Memory B cell (primary cell): ENCODE measurements around the gene ACTN1.
A peak's percentile ranks its signal among the peaks of the same experiment; 100 is the strongest.

Source experiments
- ATAC-seq: fragments of 150-1000 bp; cut with Tn5 transposase; 2 replicates; pipeline ENCODE4 v1.10.0; 2021; ENCODE audit warnings: low read depth, mild to moderate bottlenecking, moderate library complexity
- DNase-seq, 2 donors: peaks; one replicate each; pipeline ENCODE4 v3.0.0; 2022; ENCODE audit warnings: low spot score in 2 of 2
- H3K27ac Mint-ChIP-seq: one replicate; pipeline ENCODE4 v1.8.0; 2022; ENCODE audit warnings: mild to moderate bottlenecking, moderate library complexity, mixed read lengths
- H3K27me3 Mint-ChIP-seq: one replicate; pipeline ENCODE4 v1.8.0; 2022; ENCODE audit warnings: mixed read lengths
- H3K36me3 Mint-ChIP-seq: one replicate; pipeline ENCODE4 v1.8.0; 2022; ENCODE audit warnings: mild to moderate bottlenecking, mixed read lengths
- H3K4me1 Mint-ChIP-seq: one replicate; pipeline ENCODE4 v1.8.0; 2022; ENCODE audit warnings: mixed read lengths
- H3K4me3 Mint-ChIP-seq: one replicate; pipeline ENCODE4 v1.8.0; 2022; ENCODE audit warnings: mild to moderate bottlenecking, moderate library complexity, mixed read lengths
- H3K9me3 Mint-ChIP-seq: one replicate; pipeline ENCODE4 v1.8.0; 2022; ENCODE audit warnings: mixed read lengths

The ACTN1 gene

DNA sequence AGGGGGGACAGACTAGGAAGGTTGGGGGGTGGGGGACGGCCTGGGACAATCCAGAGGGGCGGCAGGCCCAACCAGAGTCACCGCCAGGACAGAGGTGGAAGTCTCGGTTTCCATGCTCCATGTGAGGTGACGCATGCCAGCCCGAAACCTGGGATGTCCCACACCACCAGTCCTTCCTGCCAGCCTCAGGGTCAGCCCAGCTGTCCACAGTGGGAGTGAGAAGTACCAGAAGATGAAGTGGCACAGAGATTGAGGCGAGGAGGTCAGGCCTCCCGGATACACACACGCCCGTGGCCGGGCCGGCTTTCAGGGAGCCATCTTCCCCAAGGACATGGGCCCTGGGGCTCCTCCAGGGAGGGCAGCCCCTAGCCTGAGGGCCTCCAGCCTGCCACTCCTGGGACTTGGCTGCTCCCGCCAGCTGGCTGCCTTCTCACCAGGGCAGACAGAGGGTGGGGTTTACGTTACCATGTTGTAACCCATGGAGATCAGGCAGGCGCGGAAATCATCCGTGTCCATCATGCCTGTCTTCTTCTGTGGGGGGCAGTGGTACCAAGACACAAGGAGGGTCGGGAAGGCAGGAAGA lies 101.0 kb downstream of the ACTN1 start:
- H3K4me3 Mint-ChIP-seq = no peak overlapping the region
- H3K9me3 Mint-ChIP-seq = no peaks in the 10 kb centered on the region
- ATAC-seq (no peak), DNase-seq (no peak)
- H3K36me3 Mint-ChIP-seq = no peaks in the 10 kb centered on the region
- peaks cover 9% of the 10 kb centered on the region for H3K27me3 Mint-ChIP-seq
- H3K4me1 Mint-ChIP-seq = no peaks in the 10 kb centered on the region
- no peak overlapping the region for H3K27ac Mint-ChIP-seq

DNA sequence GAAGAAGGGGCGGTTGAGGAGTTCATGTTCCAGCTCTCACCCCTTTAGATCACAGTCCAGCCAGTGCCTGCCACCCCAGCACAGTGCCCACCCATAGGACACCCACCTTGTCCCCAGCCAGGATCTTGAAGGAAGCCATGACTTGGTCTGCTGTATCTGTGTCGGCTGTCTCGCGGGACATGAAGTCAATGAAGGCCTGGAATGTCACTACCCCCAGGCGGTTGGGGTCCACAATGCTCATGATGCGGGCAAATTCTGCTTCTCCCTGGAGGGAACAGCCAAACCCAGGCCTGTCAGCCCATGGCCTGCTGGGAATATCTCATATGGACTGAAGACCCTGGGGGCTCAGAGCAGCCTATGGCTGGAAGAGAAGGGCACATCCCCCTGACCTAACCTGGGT lies 102.1 kb downstream of the ACTN1 start:
- DNase-seq (no peak), ATAC-seq (no peak)
- Mint-ChIP-seq H3K27me3 (peaks cover 12% of the 10 kb centered on the region), H3K36me3 (peaks cover 1% of the 10 kb centered on the region), H3K4me1 (no peaks in the 10 kb centered on the region), H3K4me3 (no peak overlapping the region), H3K27ac (no peak overlapping the region), H3K9me3 (no peaks in the 10 kb centered on the region)

DNA sequence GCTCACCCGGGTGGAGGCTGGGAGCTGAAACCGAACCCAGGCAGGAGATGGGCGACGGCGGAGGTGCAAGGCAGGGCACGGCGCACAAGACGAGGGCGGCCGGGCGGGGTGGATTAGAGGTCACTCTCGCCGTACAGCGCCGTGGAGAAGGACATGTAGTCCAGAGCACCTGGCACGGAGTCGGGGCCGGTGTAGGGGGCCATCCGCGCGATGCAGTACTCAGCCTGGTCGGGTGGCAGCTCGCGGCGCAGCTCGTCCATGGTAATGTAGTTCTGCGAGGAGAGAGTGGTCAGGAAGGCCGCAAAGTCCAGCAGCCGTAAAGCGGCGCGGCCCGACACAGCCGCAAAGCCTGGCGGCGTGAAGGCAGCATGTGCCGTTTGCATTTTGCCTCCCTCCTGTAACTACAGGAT lies 104.4 kb downstream of the ACTN1 start:
- H3K27ac Mint-ChIP-seq = no peak overlapping the region
- no peak for DNase-seq
- H3K4me3 Mint-ChIP-seq = peak overlapping the region; percentile 56
- H3K9me3 Mint-ChIP-seq = no peaks in the 10 kb centered on the region
- peak; percentile 56 for ATAC-seq
- peaks cover 12% of the 10 kb centered on the region for H3K27me3 Mint-ChIP-seq
- peaks cover 1% of the 10 kb centered on the region for H3K36me3 Mint-ChIP-seq
- H3K4me1 Mint-ChIP-seq = no peaks in the 10 kb centered on the region

DNA sequence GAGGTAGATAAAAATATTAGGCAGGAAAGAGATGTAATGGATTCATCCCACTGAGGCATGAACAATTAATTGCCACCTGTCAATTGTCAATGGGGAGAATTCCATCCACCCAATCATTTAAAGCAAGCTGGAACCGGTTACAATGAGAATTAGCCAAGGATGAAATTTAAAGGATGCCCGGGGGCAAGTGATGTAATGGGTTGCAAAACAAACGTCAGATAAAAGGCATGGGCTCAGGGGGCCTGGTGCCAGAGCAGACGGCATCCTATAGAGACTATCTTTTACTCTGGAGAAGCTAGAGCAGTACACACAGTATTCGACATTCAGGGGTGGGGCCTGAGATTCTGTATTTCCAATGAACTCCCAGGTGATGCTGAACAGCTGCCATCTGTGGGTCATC lies 105.7 kb downstream of the ACTN1 start:
- Mint-ChIP-seq H3K27ac (no peak overlapping the region), H3K4me1 (no peaks in the 10 kb centered on the region), H3K4me3 (no peak overlapping the region), H3K27me3 (peaks cover 8% of the 10 kb centered on the region), H3K36me3 (peaks cover 1% of the 10 kb centered on the region), H3K9me3 (no peaks in the 10 kb centered on the region)
- DNase-seq = no peak
- no peak for ATAC-seq

DNA sequence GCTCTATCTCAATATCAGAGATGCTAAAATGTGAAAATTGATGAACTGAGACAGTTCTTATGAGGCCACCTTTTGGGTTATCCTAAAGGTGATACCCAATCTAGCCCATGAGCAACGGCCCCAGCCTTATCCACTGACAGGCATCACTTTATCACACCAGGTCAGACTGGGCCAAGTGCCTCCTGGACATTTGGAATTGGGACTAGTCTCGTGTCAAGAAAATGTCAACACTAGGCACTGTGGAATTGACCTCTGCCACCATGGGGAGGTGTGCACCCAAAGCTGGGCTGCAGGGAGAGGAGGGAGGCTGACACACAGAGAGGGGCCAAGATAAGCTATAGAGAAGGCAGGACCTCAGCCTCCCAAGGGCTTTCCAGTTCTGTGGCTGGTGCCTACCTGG lies 107.7 kb downstream of the ACTN1 start:
- Mint-ChIP-seq H3K4me3 (no peak overlapping the region), H3K4me1 (no peaks in the 10 kb centered on the region), H3K27me3 (peaks cover 7% of the 10 kb centered on the region), H3K27ac (no peak overlapping the region), H3K9me3 (no peaks in the 10 kb centered on the region), H3K36me3 (peaks cover 1% of the 10 kb centered on the region)
- DNase-seq = no peak
- no peak for ATAC-seq

DNA sequence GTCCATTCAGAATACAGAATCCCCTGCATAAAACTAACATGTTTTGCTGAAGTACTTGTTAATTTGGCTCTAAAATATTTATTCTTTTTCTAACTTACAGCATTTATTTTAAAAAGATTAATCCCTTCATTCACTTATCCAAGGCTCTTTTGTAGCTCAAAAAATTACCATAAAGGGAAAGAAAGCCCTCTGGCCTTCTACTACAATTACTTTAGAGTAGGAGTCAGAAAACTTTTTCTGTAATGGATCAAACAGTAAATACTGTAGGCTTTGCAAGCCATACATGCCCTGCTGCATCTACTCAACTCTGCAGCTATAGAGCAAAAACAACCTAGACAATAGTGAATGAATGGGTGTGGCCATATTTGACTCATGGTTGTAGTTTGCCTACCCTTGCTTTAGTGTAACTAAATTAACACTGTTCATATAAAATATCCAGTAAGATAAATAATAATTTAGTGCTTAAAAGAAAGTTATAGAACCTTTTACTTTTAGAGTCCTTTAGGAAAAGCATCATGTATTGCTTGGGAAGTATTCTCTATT lies 112.0 kb downstream of the ACTN1 start:
- no peaks in the 10 kb centered on the region for H3K27me3 Mint-ChIP-seq
- H3K9me3 Mint-ChIP-seq = peaks cover 2% of the 10 kb centered on the region
- peaks cover 2% of the 10 kb centered on the region for H3K36me3 Mint-ChIP-seq
- H3K4me3 Mint-ChIP-seq = no peak overlapping the region
- H3K4me1 Mint-ChIP-seq = no peaks in the 10 kb centered on the region
- no peak overlapping the region for H3K27ac Mint-ChIP-seq
- DNase-seq (no peak), ATAC-seq (no peak)

DNA sequence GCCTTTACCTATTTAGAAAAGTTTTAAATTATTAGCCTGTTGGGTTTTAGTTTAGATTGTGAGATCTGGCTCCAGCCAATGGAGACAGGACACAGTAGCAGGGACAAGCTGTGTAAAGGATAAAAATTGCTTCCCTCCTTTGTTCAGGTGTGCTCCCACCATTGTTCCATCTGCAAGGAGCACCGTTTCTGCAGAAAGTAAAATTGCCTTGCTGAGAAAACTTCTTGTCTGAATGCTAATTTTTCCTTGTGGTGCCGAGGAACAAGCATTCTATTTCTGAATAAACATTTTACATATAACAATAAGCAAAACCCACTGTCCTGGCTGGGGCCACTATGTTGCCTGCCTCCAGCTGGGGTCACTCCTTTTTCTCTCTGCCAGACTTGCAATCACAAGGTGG lies 113.6 kb downstream of the ACTN1 start:
- Mint-ChIP-seq H3K9me3 (peaks cover 2% of the 10 kb centered on the region), H3K27me3 (no peaks in the 10 kb centered on the region), H3K27ac (no peak overlapping the region), H3K4me1 (no peaks in the 10 kb centered on the region), H3K4me3 (no peak overlapping the region), H3K36me3 (peaks cover 2% of the 10 kb centered on the region)
- DNase-seq (no peak), ATAC-seq (no peak)

DNA sequence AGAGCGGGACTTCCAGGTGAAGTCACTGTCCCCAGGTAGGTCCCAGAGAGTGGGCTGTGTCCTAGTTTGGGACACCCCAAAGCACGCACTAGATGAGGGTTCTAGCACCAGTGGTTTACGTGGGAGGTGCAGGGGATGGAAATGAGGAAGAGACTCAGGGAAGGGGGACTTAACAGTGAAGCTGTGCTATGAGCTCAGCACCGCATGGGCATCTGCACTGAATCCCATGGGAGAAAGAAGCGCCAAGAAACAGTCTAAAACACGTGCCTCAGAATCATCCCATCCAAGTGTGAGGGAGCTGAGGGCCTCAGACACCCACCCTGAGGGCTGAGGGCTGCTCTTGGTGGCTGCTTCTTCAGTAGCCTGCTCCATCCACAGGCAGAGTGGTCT lies 114.7 kb downstream of the ACTN1 start:
- no peaks in the 10 kb centered on the region for H3K27me3 Mint-ChIP-seq
- no peaks in the 10 kb centered on the region for H3K4me1 Mint-ChIP-seq
- H3K27ac Mint-ChIP-seq = no peak overlapping the region
- H3K36me3 Mint-ChIP-seq = peaks cover 2% of the 10 kb centered on the region
- DNase-seq (no peak), ATAC-seq (no peak)
- H3K4me3 Mint-ChIP-seq = no peak overlapping the region
- H3K9me3 Mint-ChIP-seq = peaks cover 2% of the 10 kb centered on the region

DNA sequence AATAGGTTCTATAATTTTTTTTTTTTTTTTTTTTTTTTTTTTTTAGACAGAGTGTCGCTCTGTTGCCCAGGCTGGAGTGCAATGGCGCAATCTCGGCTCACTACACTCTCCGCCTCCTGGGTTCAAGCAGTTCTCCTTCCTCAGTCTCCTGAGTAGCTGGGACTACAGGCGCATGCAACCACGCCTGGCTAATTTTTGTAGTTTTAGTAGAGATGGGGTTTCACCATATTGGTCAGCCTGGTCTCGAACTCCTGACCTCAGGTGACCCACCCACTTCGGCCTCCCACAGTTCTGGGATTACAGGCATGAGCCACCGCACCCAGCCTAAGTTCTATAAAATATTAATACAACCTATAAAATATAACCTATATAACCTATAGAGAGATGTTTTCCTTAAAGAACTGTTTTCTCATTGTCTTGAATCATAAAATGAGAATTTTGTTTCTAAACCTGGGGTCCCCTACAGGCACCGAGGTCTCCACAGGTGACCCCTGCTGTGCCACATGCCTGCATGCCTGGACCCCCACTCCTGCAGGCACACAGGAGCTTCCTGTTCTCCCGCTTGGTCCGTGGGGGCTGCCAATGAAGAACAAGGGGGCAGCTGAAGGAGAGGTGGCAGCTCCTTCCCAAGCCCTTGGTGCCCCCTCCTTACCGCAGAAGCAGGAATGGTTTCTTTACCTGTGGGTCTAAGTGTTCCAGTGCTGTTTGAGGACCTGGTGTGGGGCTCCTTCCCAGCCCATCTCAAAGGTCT lies 115.3 kb downstream of the ACTN1 start:
- ATAC-seq (no peak), DNase-seq (no peak)
- Mint-ChIP-seq H3K27me3 (no peaks in the 10 kb centered on the region), H3K27ac (no peak overlapping the region), H3K4me1 (no peaks in the 10 kb centered on the region), H3K36me3 (peaks cover 2% of the 10 kb centered on the region), H3K9me3 (peaks cover 2% of the 10 kb centered on the region), H3K4me3 (no peak overlapping the region)

DNA sequence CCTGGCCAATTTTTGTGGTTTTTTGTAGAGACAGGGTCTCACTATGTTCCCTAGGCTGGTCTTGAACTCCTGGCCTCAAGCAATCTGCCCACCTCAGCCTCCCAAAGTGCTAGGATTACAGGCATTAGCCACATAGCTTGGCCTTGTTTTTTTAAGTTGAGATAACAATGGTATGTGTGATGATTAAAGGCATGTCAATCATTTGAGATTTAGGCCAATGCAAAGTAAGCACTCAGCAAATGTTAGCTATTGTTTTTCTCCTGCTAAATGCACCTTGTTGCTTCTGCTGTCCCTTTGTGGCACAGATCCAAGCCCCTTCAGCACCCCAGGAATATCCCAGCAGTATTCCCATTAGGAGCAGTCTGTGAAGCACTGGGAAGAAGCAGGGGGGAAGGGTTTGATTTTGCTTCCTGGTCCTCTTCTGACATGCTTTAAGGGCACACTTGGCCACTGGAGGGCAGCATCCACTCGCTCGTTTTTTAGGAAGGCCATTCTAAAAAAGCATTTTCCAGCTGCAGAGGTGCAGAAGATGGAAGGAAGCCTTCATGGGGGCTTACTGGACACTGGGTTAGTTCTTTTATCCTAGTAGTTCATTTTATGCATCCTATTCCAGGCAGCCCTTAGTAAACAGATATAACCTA lies 116.0 kb downstream of the ACTN1 start:
- peak; percentile 43 for ATAC-seq
- Mint-ChIP-seq H3K36me3 (peaks cover 2% of the 10 kb centered on the region), H3K4me3 (no peak overlapping the region), H3K9me3 (peaks cover 2% of the 10 kb centered on the region), H3K27me3 (no peaks in the 10 kb centered on the region), H3K4me1 (no peaks in the 10 kb centered on the region), H3K27ac (no peak overlapping the region)
- peak; percentile 24 to 37 for DNase-seq

DNA sequence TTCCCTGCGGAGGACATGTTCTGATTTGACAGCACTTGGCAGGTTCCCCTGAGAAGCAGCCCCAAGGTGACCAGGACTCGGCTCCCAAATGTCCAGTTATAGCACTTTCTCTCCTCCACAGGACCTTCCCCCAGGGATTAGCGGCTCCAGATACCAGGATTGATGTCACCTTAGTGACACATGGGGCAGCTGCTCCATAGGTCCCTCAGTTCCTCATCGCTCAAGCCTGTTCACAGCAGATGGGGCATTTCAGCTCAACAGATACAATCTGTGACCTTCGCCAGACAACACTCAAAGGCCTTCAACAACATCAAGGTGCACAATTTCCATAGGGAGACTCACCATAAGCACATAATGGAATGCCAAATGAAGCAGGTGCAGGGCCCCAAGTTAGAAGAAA lies 118.3 kb downstream of the ACTN1 start:
- Mint-ChIP-seq H3K27me3 (no peaks in the 10 kb centered on the region), H3K4me1 (no peaks in the 10 kb centered on the region), H3K9me3 (peaks cover 2% of the 10 kb centered on the region), H3K27ac (no peak overlapping the region), H3K4me3 (no peak overlapping the region), H3K36me3 (peaks cover 2% of the 10 kb centered on the region)
- no peak for DNase-seq
- ATAC-seq = no peak

DNA sequence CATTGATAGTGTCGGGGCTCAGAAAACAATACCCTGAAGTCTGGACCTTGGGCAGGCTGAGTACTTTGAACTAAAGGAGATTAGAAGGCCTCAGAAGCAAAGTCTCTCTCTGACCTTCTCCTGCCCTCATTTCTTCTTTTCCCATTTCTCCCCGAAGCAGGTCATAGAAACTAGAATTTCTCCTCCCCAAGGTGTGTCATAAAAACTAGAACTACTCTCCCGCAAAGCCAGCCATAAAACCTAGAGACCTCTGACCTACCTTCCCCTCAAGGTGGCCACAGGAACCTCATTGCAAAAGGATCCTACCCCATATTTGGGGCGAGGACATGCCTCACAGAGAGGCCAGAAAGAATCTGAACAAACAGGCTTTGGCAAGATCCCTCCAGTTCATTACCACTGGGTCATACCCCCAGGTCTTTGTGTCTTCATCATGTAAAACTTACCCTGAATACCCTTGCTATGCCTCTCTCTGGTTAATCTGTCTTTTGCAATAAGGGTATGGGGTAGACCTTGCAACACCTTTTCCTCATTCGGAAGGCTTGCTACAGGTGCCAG lies 121.5 kb downstream of the ACTN1 start:
- Mint-ChIP-seq H3K27ac (no peak overlapping the region), H3K4me3 (no peak overlapping the region), H3K4me1 (peaks cover 3% of the 10 kb centered on the region), H3K36me3 (peaks cover 3% of the 10 kb centered on the region), H3K27me3 (peaks cover 3% of the 10 kb centered on the region), H3K9me3 (peaks cover 2% of the 10 kb centered on the region)
- DNase-seq = no peak
- no peak for ATAC-seq

DNA sequence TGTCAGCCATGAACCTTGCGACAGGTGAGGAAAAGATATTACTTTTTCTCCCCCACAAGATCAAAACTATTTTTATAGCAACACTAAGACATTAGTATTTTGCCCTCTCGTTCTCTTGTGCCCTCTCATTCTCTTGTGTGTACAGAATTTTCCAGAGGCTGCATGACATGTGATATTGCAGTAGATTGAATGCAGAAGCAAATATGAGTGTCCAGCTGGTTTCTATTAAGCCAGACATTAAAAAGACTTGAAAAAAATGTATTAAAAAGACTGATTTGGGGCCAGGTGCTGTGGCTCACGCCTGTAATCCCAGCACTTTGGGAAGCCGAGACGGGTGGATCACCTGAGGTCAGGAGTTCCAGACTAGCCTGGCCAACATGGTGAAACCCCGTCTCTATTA lies 122.5 kb downstream of the ACTN1 start:
- Mint-ChIP-seq H3K4me3 (no peak overlapping the region), H3K36me3 (peaks cover 5% of the 10 kb centered on the region), H3K9me3 (peaks cover 5% of the 10 kb centered on the region), H3K27me3 (peaks cover 3% of the 10 kb centered on the region), H3K27ac (no peak overlapping the region), H3K4me1 (peaks cover 3% of the 10 kb centered on the region)
- DNase-seq (no peak), ATAC-seq (no peak)

DNA sequence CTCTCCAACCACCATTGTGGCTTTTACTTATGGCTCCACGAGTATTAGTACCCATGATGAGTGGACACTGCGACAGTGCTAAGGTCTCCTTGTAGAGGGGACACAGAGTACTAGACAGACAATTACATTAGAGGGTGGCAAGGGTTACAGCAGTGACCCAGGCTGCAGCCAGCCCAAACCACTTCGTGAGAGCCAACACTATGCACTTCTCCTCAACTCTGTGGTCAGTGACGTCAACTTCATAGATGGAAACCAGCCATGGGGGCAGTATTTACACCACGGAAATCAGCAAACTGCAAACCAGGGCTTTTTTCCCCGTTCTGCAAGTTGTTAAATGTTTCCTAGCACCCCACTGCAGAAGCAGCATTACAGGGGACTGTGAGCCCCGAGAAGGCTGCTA lies 124.7 kb downstream of the ACTN1 start:
- no peak for DNase-seq
- no peak overlapping the region for H3K27ac Mint-ChIP-seq

More for the DNA sequence above, 124.7 kb downstream of the ACTN1 start:
- no peak for ATAC-seq
- no peak overlapping the region for H3K4me3 Mint-ChIP-seq
- H3K9me3 Mint-ChIP-seq = peaks cover 5% of the 10 kb centered on the region
- peaks cover 3% of the 10 kb centered on the region for H3K4me1 Mint-ChIP-seq
- H3K36me3 Mint-ChIP-seq = peaks cover 5% of the 10 kb centered on the region
- H3K27me3 Mint-ChIP-seq = peaks cover 3% of the 10 kb centered on the region
